Right lung (tissue), 5 donors: ENCODE measurements around the gene CCDC40. TPM values are rescaled to one million over a fixed set of nuclear protein-coding genes. Genes with fewer than 3 reads are reported as not detected.

Experiments used
- DNase-seq, 2 donors: peaks; one replicate each; pipeline ENCODE4 v3.0.0-alpha.2; 2013
- polyA plus RNA-seq, 5 donors: library from polyadenylated mRNA; unstranded; fragments of 120-200 nt; gene quantifications; one replicate each; pipeline versions ENCODE4 v1.2.1 to v1.2.3, GENCODE V29; 2013; ENCODE audit warnings: inconsistent platforms in 1 of 5, low replicate concordance in 1 of 5; ENCODE audit not compliant: insufficient read length in 5 of 5, insufficient read depth in 1 of 5

Gene CCDC40
- polyA plus RNA-seq, 5 donors = 7.2 to 17.2 (median 13.6) TPM

DNA sequence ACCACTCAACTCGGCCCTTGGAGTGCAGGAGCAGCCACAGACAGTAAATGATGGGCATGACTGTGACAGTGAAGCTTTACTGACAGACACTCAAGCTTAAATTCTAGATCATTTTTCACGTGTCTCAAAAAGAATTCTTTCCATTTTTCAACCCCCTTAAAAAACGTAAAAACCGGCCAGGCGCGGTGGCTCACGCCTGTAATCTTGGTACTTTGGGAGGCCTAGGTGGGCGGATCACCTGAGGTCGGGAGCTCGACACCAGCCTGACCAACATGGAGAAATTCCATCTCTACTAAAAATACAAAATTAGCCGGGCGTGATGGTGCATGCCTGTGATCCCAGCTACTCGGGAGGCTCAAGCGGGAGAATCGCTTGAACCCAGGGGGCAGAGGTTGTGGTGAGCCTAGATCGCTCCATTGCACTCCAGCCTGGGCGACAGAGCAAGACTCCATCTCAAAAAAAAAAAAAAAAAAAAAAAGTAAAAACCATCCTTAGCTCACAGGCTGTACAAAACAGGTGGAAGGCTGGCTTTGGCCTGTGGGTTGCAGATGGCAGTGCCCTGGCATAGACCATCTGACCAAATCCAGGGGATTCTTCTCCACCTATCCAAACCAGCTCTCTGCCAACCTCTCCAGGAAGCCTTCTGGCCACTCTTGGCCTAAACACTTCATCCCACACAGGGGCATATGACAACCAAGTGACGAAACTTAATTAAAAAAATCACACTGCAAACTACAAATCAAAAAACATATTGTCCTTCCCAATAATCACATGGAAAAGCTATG, 19.0 kb upstream of the CCDC40 start:
- no peak for DNase-seq

DNA sequence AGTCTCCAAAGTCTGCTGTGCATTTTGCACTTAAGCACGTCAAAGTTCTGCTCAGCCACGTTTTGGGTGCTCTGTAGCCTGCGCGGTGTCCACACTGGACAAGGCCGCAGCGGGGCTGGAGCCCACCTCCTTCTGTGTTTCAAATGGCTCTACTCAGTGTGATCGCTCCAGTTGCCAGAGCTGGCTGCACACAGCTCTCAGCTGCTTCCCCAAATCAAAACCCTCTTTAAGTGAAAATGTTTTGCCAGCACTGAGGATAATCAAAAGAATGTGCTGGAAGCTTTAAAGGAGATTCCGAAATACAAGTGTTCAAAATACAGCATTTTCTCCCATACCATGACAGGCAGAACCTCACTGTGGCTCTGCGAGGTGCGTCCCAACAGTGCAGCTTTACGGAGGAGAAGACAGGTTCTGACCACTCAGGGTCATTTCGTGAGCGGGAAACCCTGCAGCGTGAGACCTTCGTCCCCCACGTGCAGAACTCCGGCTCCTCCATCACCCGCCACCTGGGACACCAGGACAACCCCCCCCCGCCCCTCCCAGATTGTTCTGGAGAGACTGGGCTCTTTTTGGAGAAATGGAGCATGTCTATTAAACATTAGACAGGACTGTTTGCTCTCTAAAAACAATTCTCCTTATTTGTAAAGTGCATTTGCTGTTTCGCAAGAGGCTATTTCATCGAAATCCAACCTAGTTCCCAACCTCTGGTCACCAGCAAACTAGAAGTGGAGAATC, 17.4 kb upstream of the CCDC40 start:
- no peak for DNase-seq

DNA sequence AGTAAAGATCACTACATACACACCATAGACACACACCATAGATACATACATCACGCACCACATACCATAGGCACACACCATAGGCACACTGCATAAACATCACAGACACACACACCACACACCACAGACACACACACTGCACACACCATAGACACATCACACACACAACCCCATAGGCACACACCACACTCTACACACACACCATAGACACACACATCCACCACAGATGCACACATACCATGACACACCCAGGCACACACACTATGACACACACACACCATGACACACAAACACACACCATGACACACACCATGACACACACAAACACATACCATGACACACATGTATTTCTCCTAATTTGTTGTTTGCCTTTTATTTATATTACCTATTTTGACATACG, 14.8 kb upstream of the CCDC40 start:
- no peak for DNase-seq

DNA sequence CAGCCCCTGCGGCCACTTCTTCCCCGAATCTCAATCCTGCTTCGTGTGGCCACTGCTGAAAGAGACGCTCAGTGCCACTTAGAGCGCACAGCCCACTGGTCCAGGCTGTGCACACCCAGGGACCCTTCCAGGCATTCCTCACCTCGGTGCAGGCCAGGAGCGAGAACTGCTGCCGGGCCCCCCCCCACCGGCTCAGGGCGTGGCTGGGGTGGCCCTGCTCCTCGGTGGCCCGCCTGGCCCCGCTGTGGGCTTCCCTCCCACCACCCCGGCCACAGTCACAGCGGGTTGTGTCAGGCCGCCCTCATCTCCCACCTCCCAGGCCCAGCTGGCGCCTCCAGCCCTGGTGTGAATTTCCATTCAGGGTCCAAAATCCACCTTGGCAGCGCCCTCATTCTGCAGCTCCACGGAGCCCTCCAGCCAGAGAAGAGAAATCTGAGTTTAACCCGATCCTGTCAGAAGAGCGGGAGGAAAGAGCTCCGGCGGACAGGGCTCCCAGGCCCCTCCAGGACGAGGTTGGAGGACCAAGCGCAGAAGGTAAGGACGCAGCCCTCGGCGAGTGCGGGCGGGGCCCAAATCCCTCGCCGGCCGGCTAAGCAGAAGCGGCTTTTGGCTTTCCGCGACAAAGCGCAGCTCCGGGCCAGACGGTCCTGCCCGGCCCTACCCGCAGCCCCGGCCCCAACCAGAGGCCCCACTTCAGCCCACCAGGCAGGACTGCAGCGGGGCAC, 12.8 kb upstream of the CCDC40 start:
- no peak for DNase-seq

DNA sequence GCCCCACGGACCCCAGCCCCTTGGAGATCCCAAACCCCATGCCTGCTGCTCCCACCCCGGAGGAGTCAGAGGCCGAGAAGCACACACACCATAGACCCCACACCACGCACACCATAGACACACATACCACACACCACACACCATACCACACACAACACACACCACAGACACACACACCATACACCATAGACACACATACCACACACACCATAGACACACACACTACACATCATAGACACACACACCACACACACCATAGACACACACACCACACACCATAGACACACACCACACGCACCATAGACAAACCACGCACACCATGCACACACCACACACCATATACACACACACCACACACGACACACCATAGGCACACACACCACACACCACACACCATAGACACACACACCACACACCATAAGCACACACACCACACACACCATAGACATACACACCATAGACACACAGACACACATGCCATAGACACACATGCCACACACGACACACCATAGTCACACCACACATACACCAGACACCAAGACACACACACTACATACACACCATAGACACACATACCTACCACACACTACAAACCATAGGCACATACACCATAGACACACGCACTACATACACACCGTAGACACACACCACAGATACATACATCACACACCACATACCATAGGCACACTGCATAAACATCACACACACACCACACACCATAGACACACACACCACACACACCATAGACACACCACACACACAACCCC, 12.1 kb upstream of the CCDC40 start:
- no peak for DNase-seq

DNA sequence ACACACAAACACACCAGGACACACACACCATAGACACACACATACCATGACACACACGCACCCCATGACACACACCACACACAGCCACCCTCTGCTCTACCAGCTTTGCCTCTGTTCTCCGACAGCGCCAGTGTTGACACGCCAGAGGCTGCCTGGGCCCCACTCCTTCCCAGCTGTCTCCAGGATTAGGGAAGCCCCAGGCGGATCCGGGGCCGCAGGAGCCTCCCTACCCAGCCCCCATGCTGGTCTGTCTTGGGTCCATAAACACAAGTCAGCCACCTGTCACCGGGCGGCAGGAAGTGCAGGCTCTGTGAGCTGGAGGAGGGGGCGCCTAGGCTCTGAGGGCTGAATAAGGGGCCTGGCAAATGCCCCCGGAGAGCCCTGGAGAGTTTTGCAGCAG, 11.3 kb upstream of the CCDC40 start:
- no peak for DNase-seq

DNA sequence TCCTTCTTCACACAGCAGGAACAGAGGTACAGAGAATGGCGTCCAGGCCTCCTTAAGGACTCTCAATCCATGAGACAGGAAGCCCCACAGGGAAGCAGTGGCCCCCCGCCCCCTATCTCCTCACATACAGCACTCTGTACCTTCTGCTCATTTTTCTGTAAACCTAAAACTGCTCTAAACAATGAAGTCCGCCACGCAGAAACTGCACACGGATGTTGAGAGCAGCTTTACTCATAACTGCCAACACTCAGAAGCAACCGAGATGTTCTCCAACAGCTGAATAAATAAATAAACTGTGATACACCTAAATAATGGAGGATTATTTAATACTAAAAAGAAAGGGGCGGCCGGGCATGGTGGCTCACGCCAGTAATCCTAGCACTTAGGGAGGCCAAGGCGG, 10.6 kb upstream of the CCDC40 start:
- no peak for DNase-seq

DNA sequence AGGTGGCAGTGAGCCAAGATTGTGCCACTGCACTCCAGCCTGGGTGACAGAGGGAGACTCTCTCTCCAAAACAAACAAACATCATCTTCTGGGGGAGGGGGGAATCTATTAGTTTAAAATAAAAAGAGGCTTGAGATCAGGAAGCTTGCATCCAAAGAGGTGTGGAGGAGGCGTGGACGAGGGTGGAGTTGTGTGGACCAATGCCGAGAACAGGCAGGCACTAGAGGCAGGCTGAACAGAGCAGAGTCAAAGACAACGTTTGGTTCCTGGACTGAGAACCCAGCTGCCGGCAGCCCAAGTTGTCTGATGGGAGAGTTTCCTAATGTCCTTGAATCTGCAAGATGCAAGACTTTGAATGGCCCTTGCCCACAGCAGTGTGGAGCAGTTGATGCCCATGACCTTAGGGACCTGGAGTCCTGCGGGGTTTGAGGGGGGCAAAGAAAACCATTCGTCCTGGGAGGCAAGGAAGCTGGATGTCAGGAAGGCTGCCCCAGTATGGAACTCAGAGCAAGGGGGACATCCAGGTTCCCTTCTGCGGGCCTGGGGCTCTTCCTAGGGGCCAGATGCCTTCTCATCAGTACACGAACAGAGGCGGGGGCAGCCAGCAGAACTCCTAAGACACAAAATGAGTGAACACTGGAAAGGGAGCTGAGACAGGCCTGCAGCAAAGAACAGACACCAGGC, 9.9 kb upstream of the CCDC40 start:
- no peak for DNase-seq

DNA sequence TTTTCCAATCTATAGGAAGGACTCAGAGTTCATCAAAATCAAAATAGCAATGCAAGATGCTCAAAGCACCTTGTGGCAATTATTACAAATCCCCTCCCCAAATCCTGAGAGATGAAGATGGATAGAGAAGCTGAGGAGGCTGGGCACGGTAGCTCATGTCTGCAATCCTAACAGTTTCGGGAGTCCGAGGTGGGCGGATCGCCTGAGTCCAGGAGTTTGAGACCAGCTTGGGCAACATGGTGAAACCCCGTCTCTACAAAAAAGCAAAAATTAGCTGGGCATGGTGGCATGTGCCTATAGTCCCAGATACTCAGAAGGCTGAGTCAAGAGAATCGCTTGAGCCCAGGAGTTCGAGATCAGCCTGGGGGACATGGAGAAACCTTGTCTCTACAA, 9.4 kb upstream of the CCDC40 start:
- DNase-seq = no peak

DNA sequence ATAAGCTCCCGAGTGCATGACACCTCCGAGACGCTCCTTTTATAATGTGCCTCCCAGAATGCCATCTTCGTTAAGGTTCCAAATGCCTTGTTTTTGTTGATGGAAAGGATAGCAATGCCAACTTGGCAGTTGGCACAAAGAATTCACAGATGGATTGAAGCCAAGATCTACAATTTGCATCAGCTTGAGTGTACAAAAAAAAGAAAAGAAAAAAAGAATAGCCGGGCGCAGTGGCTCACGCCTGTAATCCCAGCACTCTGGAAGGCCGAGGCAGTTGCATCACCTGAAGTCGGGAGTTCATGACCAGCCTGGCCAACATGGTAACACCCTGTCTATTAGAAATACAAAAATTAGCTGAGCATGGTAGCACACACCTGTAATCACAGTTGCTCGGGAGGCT, 8.4 kb upstream of the CCDC40 start:
- DNase-seq = no peak

DNA sequence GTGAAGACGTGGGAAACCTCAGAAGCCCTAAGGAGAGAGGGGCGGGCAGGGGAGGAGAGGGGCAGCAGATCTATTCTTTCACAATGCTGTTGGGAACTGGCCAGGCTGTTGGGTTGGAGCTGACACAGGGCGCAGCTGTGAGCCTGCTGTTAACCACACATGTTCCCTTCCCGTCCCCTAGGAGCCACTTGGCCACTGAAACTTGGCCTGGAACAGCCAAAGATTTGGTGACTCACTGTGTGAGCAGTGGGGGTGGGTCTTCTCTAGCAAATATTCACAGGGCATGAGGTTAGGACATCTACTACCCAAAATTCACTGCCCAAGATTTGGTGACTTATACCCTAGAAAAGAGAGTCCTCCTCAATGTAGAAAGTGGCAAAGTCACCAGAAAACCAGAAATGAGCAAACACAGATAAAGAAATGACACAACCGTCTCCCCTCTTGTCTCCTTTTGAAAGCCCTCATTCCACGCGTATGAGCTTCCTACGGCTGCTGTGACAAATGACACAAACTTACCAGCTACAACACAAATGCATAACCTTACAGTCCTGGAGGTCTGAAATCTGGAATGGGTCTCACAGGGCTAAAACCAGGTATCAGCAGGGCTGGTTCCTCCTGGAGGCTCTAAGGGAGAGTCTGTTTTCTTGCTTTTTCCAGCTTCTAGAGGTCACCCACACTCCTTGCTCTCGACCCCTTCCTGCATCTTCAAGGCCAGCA, 7.0 kb upstream of the CCDC40 start:
- peak; percentile 84 to 88 for DNase-seq

DNA sequence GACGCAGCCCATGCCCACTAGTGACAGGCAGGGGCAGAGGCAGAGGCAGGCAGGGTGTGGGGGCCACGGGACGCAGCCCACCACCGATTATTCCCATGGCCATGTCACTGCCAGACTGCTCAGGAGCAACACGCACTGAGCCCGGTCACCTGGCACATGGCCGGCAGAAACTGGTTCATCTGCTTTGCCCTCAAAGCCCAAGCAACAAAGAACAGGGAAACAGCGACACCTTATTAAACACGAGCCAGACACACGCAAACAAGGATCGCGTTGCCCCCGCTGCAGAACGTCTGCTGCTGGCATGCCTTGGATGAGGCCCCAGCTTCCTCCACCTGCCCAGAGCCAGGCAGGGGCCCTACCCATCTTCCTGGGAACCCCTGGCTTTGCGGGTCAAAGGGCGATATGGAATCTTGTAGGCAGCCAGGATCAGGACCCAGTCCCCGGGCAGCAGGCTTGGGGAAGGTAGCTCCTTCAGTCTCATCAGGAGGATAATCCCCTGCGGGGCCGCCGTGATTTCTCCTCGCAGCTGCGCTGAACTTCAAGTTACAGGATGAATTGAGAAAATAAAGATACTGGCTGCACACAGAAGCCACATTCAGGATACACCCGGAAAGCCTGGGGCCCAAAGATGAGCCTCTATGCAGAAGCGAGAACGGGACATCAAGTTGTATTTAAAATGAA, 5.6 kb upstream of the CCDC40 start:
- peak in 1 of 2 donors; percentile 59 for DNase-seq

DNA sequence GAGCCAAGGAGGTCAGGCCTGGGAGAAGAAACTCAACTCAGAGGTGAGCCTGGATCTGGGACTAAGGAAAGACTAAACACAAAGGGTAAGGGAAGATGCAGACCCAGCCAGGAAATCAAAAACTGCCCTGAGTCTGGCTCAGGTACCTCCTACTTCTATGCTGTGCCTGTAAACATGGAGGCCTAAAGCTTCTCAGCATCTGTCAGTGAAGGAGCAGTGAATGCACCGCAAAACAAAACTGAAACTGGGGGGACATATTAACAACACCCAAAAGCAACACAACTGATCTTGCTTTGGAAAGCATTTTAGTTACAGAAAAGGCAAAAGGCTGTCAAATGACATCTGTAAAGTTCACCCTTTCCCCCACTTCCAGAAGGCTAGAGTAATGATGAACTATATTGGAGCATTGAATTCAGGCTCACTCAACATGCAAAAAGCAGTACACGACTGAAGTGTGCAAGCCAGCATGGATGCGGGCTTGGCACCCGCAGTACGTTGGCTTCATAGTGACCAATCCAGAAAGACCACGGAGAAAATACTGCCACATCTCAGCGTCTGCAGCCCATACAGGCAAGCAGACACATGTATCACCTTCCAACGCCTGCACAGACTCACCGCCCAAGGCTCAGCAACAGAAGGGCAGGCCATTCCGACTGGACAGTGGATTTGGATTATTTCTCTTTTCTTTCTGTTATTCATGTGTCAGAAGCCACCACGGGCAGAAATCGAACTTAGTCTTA, 4.6 kb upstream of the CCDC40 start:
- no peak for DNase-seq

DNA sequence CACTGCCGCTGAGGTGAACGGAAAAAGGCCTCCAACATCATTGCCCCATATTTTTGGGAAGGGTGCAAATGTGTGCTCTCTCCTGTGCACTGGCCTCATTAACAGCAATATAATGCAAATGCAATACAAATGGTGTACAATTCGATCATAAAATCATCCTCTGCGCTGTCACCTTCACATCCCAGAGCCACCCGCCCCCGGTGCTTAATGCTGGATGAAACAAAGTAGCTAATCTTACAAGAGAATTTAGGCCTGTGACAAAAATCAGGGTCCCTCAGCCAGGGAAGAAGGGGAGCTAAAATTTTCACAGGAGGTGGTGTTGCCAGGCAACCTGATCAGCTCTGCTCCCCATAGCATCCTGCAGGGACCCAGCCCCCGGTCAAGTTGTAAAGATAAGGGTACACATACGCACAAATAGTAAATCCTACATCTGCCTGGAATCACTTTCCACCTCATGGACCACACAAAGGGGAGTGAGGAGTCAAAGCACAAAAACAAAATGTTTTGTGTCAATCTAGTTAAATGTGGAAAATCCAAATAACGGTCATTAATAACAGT, 3.7 kb upstream of the CCDC40 start:
- DNase-seq = no peak

DNA sequence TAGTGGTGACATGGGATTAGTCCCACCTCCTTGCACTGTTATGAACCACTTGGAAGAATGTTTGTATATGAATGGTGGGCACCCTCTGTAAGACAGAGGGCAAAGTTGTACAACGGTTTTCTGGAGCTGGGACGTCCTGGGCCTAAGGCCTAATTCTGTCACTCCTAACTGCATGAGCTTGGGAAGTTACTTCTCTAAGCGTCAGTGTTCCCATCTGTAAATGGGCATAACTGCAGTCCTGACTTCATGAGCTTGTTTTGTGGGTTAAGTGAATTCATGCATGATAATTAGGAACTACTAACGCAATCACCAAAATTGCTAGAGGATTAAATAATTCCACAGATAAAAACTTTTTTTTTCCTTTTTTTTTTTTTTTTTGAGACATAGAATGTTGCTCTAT, 2.6 kb upstream of the CCDC40 start:
- DNase-seq = no peak

DNA sequence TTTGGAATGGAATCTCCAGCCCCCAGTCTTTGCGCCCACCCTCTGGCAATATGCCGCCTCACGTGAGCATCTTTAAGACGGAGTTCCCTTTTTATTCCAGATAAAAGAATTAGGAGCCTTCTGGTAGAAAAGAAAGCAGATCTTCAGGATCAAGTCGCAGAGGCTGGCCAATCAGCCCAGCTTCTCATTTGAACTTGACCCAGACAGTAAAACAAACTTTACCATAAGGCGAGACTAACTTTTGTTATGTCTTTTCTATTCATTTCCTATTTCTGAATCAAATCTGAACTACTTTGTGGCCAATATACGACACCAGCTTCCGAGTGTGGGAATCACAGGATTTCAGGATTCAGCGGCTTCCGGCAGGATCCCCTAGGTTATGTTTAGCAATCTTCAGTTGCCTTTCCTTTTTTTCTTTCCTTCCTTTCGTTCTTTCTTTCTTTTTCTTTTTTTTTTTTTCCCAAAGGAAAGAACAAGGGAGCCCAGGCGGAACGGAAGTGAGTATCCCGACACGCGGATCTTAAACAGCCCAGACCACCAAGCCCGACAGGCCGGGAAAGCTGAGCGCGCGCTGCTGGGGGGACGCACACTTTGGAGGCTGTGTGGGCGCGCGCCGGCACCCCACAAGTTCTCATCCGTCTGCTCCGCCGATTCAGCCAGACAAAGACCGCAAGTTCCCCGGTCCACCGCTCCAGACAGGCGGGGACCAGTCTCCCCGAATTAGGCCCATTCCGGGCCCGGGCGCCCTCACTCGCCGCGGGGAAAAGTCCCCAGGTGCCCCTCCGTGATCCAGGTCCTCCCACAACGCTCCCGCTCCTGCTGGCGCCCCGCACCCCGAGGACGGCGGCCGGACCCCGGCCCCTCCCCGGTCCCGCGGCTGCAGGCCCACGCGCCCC, 1.4 kb upstream of the CCDC40 start:
- DNase-seq = peak in 1 of 2 donors; percentile 38

DNA sequence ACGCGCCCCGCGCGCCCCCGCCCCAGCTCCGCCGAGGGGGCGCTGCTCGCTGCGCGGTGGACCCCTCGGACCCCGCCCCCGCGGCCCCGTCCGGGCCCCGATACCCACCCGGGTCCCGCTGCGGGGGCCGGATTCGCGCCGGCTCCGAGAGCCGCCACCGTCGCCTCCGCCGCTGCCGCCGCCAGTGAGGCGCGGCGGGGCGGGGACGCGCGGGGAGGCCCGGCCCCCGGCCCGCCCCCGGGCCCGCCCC, 830 bp upstream of the CCDC40 start, which contains the start of gene TBC1D16:
TBC1D16 (minus strand) TSS at position 186 of the 250 bp plus-strand sequence. CDS start 22,325 bp downstream, outside the sequence.
- no peak for DNase-seq
